HG02938 (cell line): ENCODE data around the gene LPIN3.
A peak's percentile ranks its signal among the peaks of the same experiment; 100 is the strongest.
"Not testable (repeated sequence)": the region's sequence is repeated elsewhere in the genome, so short reads cannot be mapped to it uniquely, and the experiment has no call there.

Source experiments
- ATAC-seq: cut with Tn5 transposase; IDR thresholded peaks from one replicate; pipeline ENCODE4 v1.9.1; 2021; ENCODE audit warnings: mild to moderate bottlenecking, moderate library complexity; ENCODE audit not compliant: unreplicated experiment

LPIN3 gene, protein sequence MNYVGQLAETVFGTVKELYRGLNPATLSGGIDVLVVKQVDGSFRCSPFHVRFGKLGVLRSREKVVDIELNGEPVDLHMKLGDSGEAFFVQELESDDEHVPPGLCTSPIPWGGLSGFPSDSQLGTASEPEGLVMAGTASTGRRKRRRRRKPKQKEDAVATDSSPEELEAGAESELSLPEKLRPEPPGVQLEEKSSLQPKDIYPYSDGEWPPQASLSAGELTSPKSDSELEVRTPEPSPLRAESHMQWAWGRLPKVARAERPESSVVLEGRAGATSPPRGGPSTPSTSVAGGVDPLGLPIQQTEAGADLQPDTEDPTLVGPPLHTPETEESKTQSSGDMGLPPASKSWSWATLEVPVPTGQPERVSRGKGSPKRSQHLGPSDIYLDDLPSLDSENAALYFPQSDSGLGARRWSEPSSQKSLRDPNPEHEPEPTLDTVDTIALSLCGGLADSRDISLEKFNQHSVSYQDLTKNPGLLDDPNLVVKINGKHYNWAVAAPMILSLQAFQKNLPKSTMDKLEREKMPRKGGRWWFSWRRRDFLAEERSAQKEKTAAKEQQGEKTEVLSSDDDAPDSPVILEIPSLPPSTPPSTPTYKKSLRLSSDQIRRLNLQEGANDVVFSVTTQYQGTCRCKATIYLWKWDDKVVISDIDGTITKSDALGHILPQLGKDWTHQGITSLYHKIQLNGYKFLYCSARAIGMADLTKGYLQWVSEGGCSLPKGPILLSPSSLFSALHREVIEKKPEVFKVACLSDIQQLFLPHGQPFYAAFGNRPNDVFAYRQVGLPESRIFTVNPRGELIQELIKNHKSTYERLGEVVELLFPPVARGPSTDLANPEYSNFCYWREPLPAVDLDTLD

DNA sequence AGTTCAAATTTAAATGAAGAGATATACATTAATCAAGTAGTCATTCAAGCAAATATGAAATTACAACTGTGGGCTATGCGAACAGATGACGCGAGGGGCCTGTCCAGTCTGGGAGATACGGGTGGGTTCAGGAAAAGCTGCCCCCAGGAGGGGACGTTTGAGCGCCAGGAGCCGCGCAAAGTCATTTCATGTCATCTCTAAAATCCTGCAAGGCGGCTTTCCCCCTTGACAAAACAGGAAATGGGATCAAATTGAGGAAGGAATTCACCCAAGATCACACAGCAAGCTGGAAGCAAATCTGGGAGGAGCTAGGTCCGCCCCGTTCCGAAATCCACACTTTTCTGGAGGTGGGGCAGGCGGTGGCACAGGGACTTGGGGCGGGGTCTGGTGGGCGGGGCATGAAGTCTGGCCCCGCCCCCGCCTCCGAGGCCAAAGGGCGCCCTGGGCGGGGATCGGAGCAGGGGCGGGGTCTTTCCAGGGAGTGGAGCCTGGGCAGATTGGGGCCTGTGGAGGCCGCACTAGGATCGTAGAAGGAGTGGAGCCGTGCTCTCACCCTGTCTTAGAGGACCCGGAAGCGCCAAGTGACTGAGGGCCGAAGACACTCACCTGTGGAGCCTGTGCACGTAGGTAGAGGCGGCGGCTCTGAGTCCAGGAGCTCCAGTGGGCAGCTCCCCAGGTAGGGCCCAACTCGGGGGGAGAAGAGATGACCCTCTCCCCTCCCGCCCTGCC is at the start of gene LPIN3:
TSS of gene LPIN3 (plus strand) at position 495 of the 729 bp plus-strand sequence. CDS start 4,983 bp downstream, outside the sequence.
- no peak for ATAC-seq

- no peak for ATAC-seq
These were observed 47.2 kb upstream of the LPIN3 start for GRCh38 chr20:41293269-41294037.

DNA sequence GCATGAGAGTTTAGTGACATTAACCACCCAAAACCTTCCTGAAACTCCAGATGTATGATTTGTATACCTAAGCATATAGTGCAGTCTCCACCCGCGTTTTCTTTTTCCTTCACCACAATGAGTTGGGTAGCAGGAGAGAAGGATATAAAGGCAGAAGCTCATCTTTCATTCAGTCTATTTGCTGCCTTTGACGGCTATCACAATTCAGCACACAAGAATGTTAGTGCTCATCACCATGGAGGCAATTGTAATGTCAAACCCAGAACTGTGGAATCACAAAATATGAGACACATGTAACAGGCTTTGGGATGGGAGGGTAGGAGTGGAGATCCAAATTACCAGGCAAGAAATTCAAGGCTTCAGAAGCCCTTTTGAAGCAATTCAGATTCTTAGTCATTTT is 40.7 kb upstream of the LPIN3 start:
- ATAC-seq = no peak

- no peak for ATAC-seq
These were observed 40.2 kb upstream of the LPIN3 start for GRCh38 chr20:41300383-41300782.

DNA sequence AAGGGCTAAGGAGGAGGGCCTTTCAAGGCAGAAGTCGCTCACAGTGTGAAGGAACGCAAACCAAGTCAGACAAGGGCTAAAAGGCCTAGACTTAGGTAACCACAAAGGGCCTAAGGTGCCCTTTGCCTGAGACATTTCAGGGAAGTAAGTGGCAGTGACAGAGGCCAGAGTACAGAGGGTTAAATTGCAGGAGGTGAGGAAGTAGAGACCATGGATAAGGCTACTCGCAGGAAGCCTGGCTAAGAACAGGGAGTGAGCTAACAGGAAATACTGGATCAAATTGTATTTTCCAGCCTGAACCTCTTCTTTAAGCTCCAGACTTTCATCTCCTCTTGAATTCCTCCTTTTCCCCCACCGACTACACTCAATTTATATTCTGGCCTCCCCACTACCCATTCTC is 39.7 kb upstream of the LPIN3 start:
- no peak for ATAC-seq

- ATAC-seq = no peak
These were observed 36.6 kb upstream of the LPIN3 start for GRCh38 chr20:41304002-41304401.

GRCh38 chr20:41304424-41305079 is 36.1 kb upstream of the LPIN3 start:
- no peak for ATAC-seq

DNA sequence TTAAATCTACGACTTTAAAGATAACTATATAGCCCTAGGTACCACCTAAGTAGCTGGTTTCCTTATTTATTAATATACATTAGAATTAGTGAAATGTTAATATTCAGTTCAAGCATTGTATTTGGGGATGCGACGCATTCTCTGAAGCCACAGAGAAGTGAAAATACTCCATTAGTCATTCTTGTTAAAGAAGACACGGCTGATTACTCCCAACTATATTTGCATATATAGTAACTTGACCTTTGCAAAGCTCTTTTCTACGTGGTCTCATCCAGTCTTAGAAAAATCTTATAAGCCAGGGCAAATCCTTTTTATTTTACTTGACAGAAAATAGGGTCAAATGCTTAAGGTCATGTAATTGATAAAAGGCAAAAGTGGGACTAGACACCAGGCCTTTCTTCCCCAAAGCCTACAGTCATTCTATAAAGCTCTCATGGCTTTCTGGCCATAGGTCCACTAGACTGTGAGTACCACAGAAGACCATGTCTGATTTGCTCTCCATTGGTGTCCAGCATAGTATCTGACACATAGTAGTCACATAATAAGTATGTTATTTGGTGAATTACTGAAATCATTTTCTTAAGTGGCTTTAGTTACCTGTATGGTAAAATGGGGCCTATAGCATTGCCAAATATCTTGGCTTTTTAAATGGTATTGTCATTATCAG is 34.4 kb upstream of the LPIN3 start:
- peak; percentile 94 for ATAC-seq

DNA sequence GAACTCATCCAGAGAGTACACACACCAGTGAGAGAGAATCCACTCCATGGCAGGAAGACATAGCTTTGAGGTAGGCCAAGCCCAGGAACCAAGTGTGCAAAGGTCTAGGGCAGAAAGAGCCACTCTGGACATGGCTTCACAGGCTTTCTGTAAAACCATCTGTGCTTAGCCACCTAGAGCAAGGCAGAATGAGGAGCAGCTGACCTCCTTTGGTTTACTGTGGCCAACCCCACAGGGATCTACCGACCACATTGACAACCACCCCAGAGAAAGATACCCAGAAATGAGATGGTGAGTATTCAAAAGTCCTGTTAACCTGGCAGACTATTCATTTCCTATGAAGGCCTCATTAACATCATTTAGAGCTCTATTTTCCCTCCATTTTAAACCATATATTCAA is 33.6 kb upstream of the LPIN3 start:
- no peak for ATAC-seq

GRCh38 chr20:41308290-41308711 is 32.3 kb upstream of the LPIN3 start:
- ATAC-seq = no peak

DNA sequence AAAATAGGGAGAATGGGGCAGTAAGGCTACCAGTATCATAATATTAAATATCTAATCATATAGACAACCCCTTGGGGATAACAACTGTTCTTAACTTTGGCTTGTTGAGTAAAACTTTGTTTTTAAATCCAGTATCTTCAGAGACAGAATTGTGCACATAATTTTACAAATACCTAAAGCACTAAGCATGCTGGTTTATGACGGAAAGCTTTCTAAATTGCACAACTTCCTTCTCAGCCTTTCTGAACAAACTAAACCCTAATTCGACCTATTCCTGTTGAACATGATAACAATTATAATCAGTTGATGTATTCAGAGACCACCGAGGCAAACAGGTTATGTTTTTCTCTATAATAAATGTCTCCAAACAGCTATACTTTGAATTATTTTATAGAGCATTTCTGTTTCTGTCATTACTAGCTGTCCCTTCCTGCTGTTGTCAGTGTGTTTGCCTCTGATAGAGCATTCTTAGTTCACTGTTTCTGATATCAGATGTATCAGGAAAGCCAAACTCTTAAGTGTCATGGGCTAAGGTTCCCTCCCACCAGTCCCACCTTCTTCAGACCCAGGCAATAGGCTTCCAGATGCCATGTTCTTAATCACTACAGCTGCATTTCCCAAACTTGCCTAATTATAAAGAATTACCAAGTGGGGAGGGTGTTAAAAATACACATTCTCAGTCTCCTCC is 31.8 kb upstream of the LPIN3 start:
- ATAC-seq = no peak

DNA sequence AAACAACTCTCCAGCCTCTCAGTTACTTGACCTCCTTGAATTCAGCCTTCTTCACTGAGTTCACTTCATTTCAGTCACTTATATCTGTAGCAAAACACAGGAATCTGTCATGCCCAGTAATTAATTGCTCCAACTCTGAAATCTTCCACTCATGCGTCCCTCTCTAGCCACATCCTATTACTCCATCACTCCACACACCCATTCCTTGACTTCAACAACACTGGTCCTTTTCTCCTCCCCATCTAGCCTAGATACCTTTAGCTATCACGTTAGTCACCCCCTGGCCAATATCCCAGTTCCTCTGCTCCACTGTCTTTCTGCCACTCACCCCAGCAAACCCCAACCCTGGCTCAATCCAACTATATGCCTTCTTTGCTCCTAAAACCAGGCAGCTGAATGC is 30.8 kb upstream of the LPIN3 start:
- ATAC-seq = no peak

GRCh38 chr20:41312009-41312408 is 28.6 kb upstream of the LPIN3 start:
- ATAC-seq = not testable (repeated sequence)

DNA sequence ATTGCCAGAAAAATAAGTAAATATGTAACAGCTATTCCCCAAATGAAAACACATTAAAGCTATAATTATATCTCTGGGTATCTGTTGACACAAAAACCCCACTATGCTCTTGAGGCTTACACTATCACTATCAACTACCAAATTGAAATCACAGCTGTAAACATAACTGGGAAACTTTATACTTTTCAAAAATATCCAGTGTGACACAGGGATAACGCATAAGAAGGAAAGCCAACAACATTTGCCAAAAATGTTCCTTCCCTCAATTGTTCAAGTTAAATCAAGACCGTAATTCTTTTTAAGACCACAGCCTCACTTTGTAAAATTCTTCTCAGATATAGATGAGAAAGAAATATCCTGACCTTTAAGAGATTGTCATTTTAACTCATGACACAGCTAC is 26.2 kb upstream of the LPIN3 start:
- no peak for ATAC-seq

- ATAC-seq = no peak
These were observed 24.6 kb upstream of the LPIN3 start for GRCh38 chr20:41316051-41316450.

- ATAC-seq = peak; percentile 70
These were observed 23.7 kb upstream of the LPIN3 start for GRCh38 chr20:41316602-41317545.

DNA sequence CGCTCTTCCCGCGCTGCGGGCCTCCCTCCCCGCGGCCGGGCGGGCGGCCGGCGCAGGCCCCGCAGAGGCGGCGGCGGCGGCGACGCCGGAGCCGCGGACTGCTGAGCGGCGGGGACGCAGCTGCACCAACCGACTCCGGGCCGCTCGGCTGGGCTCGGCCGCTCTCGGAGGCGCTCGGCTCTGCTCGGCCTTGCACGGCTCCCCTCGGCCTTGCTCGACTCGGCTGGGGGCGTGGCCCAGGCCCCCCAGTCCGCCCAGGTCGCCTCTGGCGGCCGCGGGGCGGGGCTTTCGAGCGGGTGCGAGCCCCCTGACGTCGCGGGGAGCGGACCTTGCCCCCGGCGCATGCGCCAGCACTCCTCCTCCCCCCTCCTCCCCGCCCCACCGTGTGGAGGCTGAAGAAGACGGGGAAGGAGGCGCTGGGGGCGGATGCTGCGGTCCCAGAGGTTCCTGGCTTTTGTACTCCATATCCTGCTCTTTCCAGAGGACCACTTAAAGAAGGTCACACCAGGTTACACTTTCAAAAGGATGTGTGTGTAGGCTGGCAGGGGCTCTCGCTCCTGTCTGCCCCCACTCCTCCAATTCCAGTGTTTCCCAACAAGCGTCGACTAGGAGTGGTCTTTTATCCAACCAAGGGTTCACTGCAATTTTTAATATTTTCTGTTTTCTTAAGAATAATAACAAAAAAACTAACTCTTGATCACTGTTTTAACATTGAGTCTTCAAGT is 22.9 kb upstream of the LPIN3 start, which contains the start of gene ZHX3:
TSS of gene ZHX3 (minus strand) at position 186 of the 725 bp plus-strand sequence. CDS start 112,815 bp downstream, outside the sequence.
- peak; percentile 90 for ATAC-seq
